Neutrophil (primary cell): ENCODE data around the gene GRIN2B.

Experiments used
- H3K27ac ChIP-seq: fragments of 200-600 bp; sonication (generic); 2 replicates; pipeline ENCODE4 v1.5.1; 2016; ENCODE audit warnings: mild to moderate bottlenecking, moderate library complexity
- H3K27me3 ChIP-seq: fragments of 200-600 bp; sonication (generic); 2 replicates; pipeline ENCODE4 v1.6.0; 2016; ENCODE audit warnings: mild to moderate bottlenecking
- H3K36me3 ChIP-seq: fragments of 200-600 bp; sonication (generic); 2 replicates; pipeline ENCODE4 v1.5.1; 2017
- H3K4me1 ChIP-seq, 2 experiments: fragments of 200-600 bp in 1 of 2; sonication (generic) in 1 of 2; 1 replicate in 1 of 2; 2 replicates in 1 of 2; pipeline versions ENCODE4 v1.5.1 to v1.6.1; 2013 to 2016; ENCODE audit warnings: low read depth in 1 of 2, low read length in 1 of 2, mild to moderate bottlenecking in 1 of 2, moderate library complexity in 1 of 2; ENCODE audit not compliant: control insufficient read depth in 1 of 2, insufficient read depth in 1 of 2
- H3K4me3 ChIP-seq, 2 experiments: fragments of 200-600 bp in 1 of 2; sonication (generic) in 1 of 2; 1 replicate in 1 of 2; 2 replicates in 1 of 2; pipeline ENCODE4 v1.5.1; 2013 to 2016; ENCODE audit warnings: low read depth in 1 of 2, low read length in 1 of 2, mild to moderate bottlenecking in 1 of 2, moderate library complexity in 1 of 2
- H3K9me3 ChIP-seq: fragments of 200-600 bp; sonication (generic); 2 replicates; pipeline ENCODE4 v1.5.1; 2016
- TF ChIP-seq, protein P1 (sequence below): fragments of 200-600 bp; sonication (generic); IDR thresholded peaks from 2 replicates; pipeline ENCODE4 v1.5.1; 2016; ENCODE audit warnings: antibody characterized with exemption

GRIN2B gene

DNA sequence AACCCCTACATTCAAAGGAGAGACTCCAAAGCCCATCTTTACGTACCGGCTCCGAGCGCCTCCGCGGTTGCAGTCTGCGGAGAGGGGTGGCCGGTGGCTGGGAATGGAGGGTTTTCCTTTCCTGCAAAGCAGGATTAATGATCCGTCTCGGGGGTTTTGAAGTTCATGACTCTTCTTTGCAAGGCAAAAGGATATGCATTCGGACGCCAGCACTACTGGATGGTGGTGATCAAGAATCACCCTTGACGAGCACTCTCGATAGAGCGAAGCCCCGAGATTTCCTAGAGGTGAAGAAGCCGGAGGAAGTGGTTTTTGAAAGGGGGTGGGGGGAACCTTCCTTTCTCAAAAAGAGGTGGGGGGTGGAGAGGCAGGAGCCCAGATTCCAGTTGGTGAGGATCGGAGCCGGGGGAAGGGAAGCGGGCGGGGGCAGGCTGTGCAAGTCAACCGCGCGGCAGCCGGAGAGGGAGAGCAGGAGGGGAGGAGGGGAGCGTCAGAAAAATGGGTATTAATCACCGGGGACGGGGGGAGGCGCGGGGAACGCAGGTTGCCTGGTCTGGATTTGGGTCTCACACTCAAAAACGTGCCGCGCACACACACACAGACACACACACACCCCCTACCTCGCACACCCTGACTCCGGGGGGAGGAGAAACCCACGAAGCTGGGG, at the start of gene GRIN2B:
Gene GRIN2B (minus strand): TSS at position 307 of the 667 bp plus-strand sequence. CDS start 115,394 bp downstream, outside the sequence.
- peaks cover 91% of the 10 kb centered on the region for H3K27me3 ChIP-seq
- no peak within 1 kb of the TSS for H3K4me3 ChIP-seq

DNA sequence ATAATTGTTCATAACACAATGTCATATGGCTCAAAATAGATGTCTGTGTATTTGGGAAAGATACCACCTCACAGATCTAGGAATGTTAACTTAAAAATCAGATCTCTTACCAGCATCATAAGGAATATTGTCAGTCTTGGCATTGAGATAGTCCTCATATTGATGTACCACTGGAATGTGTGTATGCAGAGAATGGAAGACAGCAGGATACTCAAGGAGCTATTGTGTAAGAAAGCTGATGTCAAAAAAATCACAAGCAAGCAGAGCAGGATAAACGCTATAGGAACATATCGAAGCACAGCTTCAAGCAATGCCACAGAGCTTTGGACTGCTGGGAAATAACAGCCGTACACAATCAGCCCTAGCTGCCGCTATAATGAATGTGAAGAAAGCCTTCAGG, 45.1 kb upstream of the GRIN2B start:
- no peaks in the 10 kb centered on the region for H3K9me3 ChIP-seq
- H3K36me3 ChIP-seq, result no peaks in the 10 kb centered on the region
- H3K27ac ChIP-seq, result no peak overlapping the region
- TF ChIP-seq, protein P1, sequence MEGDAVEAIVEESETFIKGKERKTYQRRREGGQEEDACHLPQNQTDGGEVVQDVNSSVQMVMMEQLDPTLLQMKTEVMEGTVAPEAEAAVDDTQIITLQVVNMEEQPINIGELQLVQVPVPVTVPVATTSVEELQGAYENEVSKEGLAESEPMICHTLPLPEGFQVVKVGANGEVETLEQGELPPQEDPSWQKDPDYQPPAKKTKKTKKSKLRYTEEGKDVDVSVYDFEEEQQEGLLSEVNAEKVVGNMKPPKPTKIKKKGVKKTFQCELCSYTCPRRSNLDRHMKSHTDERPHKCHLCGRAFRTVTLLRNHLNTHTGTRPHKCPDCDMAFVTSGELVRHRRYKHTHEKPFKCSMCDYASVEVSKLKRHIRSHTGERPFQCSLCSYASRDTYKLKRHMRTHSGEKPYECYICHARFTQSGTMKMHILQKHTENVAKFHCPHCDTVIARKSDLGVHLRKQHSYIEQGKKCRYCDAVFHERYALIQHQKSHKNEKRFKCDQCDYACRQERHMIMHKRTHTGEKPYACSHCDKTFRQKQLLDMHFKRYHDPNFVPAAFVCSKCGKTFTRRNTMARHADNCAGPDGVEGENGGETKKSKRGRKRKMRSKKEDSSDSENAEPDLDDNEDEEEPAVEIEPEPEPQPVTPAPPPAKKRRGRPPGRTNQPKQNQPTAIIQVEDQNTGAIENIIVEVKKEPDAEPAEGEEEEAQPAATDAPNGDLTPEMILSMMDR, result no peak
- no peaks in the 10 kb centered on the region for H3K4me1 ChIP-seq
- no peaks in the 10 kb centered on the region for H3K27me3 ChIP-seq
- H3K4me3 ChIP-seq, result no peak overlapping the region

More for the DNA sequence above, at the start of gene GRIN2B:
- Histone ChIP-seq H3K27ac (no peak within 1 kb of the TSS), H3K4me1 (no peaks in the 10 kb centered on the region), H3K36me3 (no peaks in the 10 kb centered on the region), H3K9me3 (no peaks in the 10 kb centered on the region)
- TF ChIP-seq, protein P1, result no peak

DNA sequence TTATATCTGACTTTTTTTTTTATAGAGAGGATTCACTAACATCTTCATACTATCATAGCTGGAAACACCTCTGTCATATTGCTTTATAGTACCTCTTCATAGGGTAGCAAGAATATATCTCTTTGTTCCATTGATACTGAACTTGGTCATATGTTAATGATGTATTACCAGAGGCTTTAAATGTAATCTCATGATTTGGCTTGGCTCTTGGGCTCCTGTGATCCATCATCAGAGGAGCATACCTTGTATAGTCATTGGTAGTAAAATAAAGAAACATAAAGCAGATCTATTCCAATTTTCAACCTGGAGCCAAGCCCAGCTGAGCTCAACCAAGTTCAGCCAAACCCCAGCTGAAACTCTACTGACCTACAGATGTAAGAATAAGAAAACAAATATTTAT, 43.2 kb upstream of the GRIN2B start:
- no peak overlapping the region for H3K4me3 ChIP-seq
- H3K9me3 ChIP-seq, result no peaks in the 10 kb centered on the region
- H3K27ac ChIP-seq, result no peak overlapping the region
- TF ChIP-seq, protein P1, result no peak
- no peaks in the 10 kb centered on the region for H3K36me3 ChIP-seq
- H3K4me1 ChIP-seq, result no peaks in the 10 kb centered on the region
- H3K27me3 ChIP-seq, result no peaks in the 10 kb centered on the region

DNA sequence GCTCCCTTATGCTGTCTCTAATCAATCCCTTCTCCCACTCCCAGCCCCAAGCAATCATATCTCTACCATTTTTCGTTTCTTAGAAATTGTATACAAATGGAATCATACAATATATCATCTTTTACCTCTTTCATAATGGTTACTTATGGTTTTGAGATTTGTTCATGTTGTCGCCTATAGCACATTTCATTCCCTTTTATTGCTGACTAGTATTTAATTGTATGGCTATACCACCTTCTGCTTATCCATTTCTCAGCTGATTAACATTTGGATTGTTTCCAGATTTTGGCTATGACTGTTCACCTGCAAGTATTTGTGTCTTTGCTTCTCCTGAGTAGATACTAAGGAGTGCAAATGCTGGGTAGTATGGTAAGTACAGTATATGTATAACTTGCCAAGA, 36.7 kb upstream of the GRIN2B start:
- Histone ChIP-seq H3K4me3 (no peak overlapping the region), H3K27ac (no peak overlapping the region), H3K4me1 (no peaks in the 10 kb centered on the region), H3K27me3 (no peaks in the 10 kb centered on the region), H3K36me3 (no peaks in the 10 kb centered on the region), H3K9me3 (no peaks in the 10 kb centered on the region)
- TF ChIP-seq, protein P1, result no peak

DNA sequence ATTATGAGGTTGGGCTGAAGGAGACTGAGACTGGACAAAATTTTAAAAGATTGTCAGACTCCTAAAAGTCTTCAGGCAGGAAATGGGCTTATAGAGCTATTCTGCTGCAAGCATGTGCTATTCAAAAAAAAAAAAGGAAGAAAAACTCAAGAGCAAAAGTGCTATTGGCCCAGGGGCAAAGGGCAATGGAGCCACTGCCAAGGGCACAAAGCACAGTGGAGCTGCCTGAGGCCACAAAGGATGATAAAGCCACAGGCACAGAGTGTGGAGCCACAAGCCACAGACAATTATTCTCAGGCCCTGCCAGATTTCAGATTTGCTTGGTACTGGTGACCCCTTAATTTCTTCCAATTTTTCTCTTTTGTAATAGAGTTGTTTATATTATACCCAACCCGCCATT, 29.6 kb upstream of the GRIN2B start:
- Histone ChIP-seq H3K4me1 (no peaks in the 10 kb centered on the region), H3K4me3 (no peak overlapping the region), H3K27me3 (no peaks in the 10 kb centered on the region), H3K9me3 (no peaks in the 10 kb centered on the region), H3K27ac (no peak overlapping the region), H3K36me3 (no peaks in the 10 kb centered on the region)
- TF ChIP-seq, protein P1, result no peak
